Left lung (tissue), 10 donors: ENCODE measurements around the gene PDZD4. TPM values are rescaled to one million over a fixed set of nuclear protein-coding genes. Genes with fewer than 3 reads are reported as not detected.
A peak's percentile ranks its signal among the peaks of the same experiment; 100 is the strongest.

Source experiments
- ATAC-seq: fragments of 200-7000 bp; cut with Tn5 transposase; one replicate; pipeline ENCODE4 v1.9.1; 2020; ENCODE audit warnings: moderate library complexity
- DNase-seq, 4 donors: peaks; one replicate each; pipeline ENCODE4 v3.0.0-alpha.2; 2013 to 2020
- H3K27ac ChIP-seq, 2 donors: fragments of 200-600 bp; sonication (generic) in 1 of 2; one replicate each; pipeline versions ENCODE4 v1.5.0 to v1.8.0; 2020 to 2021
- H3K27me3 ChIP-seq, 2 donors: fragments of 200-600 bp; sonication (generic) in 1 of 2; one replicate each; pipeline versions ENCODE4 v1.5.0 to v1.8.0; 2020 to 2021
- H3K36me3 ChIP-seq, 2 donors: fragments of 200-600 bp; sonication (generic) in 1 of 2; one replicate each; pipeline versions ENCODE4 v1.5.0 to v1.8.0; 2020 to 2021
- H3K4me1 ChIP-seq, 2 donors: fragments of 200-600 bp; one replicate each; pipeline ENCODE4 v1.8.0; 2021
- H3K4me3 ChIP-seq, 2 donors: fragments of 200-600 bp; sonication (generic) in 1 of 2; one replicate each; pipeline versions ENCODE4 v1.5.0 to v1.8.0; 2020 to 2021; ENCODE audit warnings: mild to moderate bottlenecking in 1 of 2
- H3K9me3 ChIP-seq, 2 donors: fragments of 200-600 bp; sonication (generic) in 1 of 2; one replicate each; pipeline versions ENCODE4 v1.5.0 to v1.8.0; 2020 to 2021
- intact Hi-C, 2 donors: fragments of 100-400 bp; cut with DNase I; formaldehyde crosslinking; loops; one replicate each; pipeline versions ENCODE4 v1.11.2 to v1.14.2; 2022
- polyA plus RNA-seq, 6 donors: library from polyadenylated mRNA; unstranded; fragments of 120-200 nt; gene quantifications; one replicate each; pipeline ENCODE4 v1.2.1, GENCODE V29; 2013; ENCODE audit not compliant: insufficient read length in 6 of 6
- total RNA-seq, 2 donors: library from RNA; stranded (reverse); fragmentation: NEBNext Ultra II Directional; extraction: Animal tissue kit (Norgen Biotek cat#: 25700); gene quantifications; one replicate each; pipeline ENCODE4 v1.2.1, GENCODE V29; 2021
- TF ChIP-seq, protein P1 (sequence below), 2 donors: fragments of 200-600 bp; sonication (generic) in 1 of 2; IDR thresholded peaks; one replicate each; pipeline versions ENCODE4 v1.5.0 to v1.8.0; 2021; ENCODE audit warnings: antibody characterized with exemption in 2 of 2
- donor health status: DM: no; HTN: yes; CAD: no.
- donor health status: DM: no; HTN: no; CAD: no.

PDZD4 gene
- total and polyA plus RNA-seq, 8 donors, result 2.3 to 13.7 (median 10.3) TPM

DNA sequence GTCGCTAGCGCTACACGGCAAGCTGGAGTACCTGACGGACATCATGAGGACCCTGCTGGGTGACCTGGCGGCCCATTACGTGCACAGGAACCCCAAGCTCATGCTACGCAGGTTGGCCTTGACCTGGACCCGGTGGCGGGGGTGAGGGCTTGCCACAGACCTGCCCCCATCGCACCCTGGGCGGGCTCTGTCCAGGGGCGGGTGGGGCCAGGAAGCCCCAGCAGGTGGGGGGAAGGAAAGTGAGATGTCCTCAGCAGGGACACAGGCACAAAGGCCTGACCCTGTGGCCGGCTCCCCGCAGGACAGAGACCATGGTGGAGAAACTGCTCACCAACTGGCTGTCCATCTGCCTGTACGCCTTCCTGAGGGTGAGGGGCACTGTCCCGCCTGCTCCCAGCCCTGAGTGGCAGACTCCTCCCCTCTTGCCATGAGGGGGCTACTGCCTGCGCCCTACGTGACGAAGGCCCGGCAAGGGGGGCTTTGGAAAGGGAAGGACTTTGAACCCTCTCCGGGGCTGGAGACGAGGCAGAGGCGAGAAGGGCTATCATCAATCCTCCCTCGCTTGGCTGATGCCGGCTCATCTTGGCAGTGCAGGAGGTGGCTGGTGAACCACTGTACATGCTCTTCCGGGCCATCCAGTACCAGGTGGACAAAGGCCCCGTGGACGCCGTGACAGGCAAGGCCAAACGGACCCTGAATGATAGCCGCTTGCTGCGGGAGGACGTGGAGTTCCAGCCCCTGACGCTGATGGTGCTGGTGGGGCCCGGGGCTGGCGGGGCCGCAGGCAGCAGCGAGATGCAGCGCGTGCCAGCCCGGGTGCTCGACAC is 54.8 kb downstream of the PDZD4 start:
- Histone ChIP-seq H3K27me3 (peaks cover 0 to 22% of the 10 kb centered on the region in 2 donors), H3K9me3 (no peaks in the 10 kb centered on the region), H3K4me3 (no peak overlapping the region), H3K4me1 (no peaks in the 10 kb centered on the region), H3K27ac (no peak overlapping the region), H3K36me3 (no peaks in the 10 kb centered on the region)
- ATAC-seq (no peak), DNase-seq (peak in 1 of 4 donors; percentile 41)
- TF ChIP-seq, protein P1, sequence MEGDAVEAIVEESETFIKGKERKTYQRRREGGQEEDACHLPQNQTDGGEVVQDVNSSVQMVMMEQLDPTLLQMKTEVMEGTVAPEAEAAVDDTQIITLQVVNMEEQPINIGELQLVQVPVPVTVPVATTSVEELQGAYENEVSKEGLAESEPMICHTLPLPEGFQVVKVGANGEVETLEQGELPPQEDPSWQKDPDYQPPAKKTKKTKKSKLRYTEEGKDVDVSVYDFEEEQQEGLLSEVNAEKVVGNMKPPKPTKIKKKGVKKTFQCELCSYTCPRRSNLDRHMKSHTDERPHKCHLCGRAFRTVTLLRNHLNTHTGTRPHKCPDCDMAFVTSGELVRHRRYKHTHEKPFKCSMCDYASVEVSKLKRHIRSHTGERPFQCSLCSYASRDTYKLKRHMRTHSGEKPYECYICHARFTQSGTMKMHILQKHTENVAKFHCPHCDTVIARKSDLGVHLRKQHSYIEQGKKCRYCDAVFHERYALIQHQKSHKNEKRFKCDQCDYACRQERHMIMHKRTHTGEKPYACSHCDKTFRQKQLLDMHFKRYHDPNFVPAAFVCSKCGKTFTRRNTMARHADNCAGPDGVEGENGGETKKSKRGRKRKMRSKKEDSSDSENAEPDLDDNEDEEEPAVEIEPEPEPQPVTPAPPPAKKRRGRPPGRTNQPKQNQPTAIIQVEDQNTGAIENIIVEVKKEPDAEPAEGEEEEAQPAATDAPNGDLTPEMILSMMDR (IDR thresholded peaks at IDR 0.05), result no peak
- intact Hi-C loops, result no loop called here

DNA sequence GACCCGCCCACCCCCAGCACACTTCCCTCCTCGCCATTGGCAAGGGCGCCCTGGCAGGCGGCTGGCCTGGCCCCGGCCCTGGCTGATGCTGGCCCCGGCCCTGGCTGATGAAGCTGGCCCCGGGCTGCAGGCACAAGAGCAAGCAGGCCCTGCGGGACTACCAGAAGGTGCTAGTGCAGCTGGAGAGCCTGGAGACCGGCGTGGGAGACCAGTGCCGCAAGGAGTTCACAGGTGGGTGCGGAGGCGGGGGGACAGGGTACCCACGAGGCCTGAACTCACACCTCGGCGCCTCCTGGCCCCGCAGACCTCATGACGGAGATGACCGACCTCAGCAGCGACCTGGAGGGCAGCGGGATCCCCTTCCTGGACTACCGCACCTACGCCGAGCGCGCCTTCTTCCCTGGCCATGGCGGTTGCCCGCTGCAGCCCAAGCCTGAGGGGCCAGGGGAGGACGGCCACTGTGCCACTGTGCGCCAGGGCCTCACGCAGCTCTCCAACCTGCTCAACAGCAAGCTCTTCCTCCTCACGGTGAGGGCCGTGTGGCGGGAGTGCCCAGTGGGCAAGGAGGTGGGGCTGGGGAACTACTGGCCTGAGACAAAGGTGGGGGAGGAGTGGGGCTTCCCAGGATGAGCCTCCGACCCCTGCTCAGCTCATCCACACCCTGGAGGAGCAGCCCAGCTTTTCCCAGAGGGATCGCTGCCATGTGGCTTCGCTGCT is 55.6 kb downstream of the PDZD4 start:
- H3K4me3 ChIP-seq, result no peak overlapping the region
- no peak overlapping the region for H3K27ac ChIP-seq
- H3K36me3 ChIP-seq, result no peaks in the 10 kb centered on the region
- DNase-seq (peak in 1 of 4 donors; percentile 27), ATAC-seq (no peak)
- H3K9me3 ChIP-seq, result no peaks in the 10 kb centered on the region
- H3K4me1 ChIP-seq, result no peaks in the 10 kb centered on the region
- H3K27me3 ChIP-seq, result peaks cover 0 to 15% of the 10 kb centered on the region in 2 donors
- intact Hi-C loops, result no loop called here
- TF ChIP-seq, protein P1 (IDR thresholded peaks at IDR 0.05), result no peak

DNA sequence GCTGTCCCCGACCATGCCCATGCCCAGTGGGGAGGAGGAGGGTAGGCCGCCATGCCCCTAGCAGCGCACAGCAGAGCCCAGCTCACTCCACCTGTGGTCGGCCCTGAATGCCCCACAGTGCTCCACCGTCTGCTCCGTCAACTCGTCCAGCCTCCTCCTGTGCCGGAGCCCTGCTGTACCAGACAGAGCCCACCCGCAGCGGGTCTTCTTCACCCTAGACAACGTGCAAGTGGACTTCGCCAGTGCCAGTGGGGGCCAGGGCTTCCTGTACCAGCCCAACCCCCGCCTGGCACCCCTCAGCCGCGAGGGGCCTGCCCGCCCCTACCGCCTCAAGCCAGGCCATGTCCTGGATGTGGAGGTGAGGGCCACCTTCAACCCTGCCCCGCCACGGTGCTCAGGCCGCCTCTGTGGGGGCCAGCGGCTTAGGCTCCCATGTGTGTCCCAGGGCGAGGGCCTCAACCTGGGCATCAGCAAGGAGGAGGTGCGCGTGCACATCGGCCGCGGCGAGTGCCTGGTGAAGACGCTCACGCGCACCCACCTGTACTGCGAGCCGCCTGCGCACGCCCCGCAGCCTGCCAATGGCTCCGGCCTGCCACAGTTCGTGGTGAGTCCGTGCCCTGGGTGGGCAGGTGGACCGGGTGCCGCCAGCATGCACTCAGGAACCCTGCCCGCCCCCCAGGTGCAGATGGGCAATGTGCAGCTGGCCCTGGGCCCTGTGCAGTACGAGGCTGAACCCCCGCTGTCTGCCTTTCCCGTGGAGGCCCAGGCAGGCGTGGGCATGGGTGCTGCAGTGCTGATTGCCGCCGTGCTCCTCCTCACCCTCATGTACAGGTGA is 56.4 kb downstream of the PDZD4 start:
- ATAC-seq, result no peak
- Histone ChIP-seq H3K27me3 (peaks cover 0 to 7% of the 10 kb centered on the region in 2 donors), H3K4me3 (no peak overlapping the region), H3K27ac (no peak overlapping the region), H3K36me3 (no peaks in the 10 kb centered on the region), H3K9me3 (no peaks in the 10 kb centered on the region), H3K4me1 (no peaks in the 10 kb centered on the region)
- intact Hi-C loops, result no loop called here
- TF ChIP-seq, protein P1 (IDR thresholded peaks at IDR 0.05), result no peak
- peak in 1 of 4 donors; percentile 43 for DNase-seq

DNA sequence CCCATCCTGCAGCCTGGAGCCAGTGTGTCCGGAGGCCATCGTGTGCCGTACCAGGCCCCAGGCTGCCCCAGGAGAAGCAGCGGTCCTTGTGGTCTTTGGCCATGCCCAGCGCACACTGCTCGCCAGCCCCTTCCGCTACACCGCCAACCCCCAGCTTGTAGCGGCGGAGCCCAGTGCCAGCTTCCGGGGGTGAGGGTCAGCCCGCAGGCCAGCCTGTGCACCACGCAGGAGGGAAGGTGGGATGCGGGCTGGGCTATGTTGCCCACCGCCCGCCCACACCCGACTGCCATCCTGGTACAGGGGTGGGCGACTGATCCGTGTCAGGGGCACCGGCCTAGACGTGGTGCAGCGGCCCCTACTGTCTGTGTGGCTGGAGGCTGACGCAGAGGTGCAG is 57.1 kb downstream of the PDZD4 start:
- Histone ChIP-seq H3K4me3 (no peak overlapping the region), H3K4me1 (no peaks in the 10 kb centered on the region), H3K9me3 (no peaks in the 10 kb centered on the region), H3K27me3 (peaks cover 0 to 5% of the 10 kb centered on the region in 2 donors), H3K27ac (no peak overlapping the region), H3K36me3 (no peaks in the 10 kb centered on the region)
- DNase-seq, result peak in 1 of 4 donors; percentile 24
- no peak for ATAC-seq
- TF ChIP-seq, protein P1 (IDR thresholded peaks at IDR 0.05), result no peak
- intact Hi-C loops, result no loop called here
